Activated CD8-positive, alpha-beta memory T cell treated with anti-CD3 and anti-CD28 coated beads for 24 hours (primary cell): ENCODE data around the gene ABCA8.

Source experiments
- DNase-seq: peaks from one replicate; pipeline ENCODE4 v3.0.0-alpha.2; 2020

Gene ABCA8

GRCh38 chr17:68943123-68943811 lies 11.9 kb downstream of the ABCA8 start:
- DNase-seq = no peak

DNA sequence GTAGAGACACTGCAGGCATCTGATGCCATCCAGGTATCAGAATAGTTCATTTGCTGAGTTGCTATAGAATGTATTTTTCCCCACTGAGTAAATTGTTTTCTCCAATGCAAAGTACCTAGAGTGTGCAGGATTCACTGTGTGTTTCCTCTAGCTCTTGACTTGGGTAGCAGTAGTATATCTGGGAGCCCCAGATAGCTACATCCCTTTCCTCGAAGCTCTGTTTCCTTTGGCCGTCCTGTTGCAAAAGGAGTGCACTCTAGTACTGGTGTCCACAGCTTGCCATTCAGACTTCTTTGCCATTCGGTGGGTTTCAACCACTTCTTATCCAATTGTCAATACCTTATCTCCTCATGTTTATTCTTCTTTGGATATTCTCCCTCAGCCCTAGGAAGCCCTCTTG lies 12.8 kb downstream of the ABCA8 start:
- no peak for DNase-seq

DNA sequence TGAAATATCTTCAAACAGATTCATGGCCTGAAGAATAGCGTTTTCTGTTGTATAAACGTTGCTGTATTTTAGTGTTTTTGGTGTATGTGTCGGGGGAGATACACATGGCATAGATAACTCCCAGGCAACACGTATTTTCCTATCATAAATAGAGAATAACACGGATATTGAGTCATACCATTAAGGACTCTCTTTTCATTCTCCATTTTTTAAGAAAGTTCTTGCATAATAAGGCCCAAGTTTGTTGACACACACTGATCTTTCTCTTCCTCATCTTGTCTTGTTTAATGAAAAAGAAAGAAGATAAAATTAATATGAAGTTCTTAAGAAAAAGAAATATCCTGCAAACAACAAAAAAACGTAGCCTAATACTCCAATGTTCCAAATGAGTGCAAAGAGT lies 13.4 kb downstream of the ABCA8 start:
- no peak for DNase-seq

GRCh38 chr17:68939195-68939594 lies 16.0 kb downstream of the ABCA8 start:
- DNase-seq = no peak

DNA sequence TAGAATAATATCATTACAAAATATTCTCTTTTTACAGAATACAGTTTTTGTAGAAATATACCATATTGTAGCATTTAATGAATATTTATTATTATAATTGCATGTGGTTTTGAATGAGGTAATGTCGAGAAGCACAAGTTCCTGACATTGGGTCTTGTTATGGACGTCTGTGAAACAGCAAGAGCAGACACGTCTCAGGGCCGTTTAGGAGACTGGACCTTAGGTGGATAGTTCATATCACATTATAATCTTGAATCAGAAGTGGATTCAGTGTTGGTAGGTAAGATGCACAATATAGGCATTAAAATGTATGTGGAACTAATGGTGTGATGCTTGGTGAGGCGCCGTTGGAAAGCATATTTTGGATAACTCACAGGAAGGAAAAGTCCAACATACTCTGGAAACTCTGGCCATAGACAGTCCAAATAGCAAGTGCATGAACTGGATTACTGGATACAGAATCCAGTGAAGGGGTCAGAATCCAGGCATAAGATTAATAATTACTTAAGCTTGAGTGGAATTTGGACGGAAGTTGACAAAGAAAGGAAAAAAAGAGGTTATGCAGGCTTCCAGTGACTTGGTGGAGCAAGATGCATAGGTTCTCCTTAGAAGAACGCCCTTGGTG lies 17.2 kb downstream of the ABCA8 start:
- no peak for DNase-seq

DNA sequence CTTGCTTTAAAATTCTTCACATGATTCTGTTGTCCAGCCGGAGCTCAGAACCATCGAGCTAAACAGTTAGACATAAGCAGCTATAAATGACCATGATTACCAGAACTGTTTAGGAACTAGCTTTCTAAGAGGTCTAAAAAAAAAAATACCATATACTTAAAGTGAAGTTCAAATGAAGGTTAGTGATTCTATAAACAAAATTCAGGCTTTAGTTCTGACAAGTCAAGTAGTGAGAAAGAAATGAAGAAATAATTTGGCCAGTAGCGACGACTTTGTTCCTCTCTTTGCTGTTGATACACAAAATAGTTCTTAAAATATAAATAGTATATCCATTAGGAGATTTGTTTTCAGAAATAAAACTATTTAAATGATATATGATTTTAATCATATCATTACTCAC lies 27.7 kb downstream of the ABCA8 start:
- no peak for DNase-seq

GRCh38 chr17:68924793-68925720 lies 30.1 kb downstream of the ABCA8 start:
- no peak for DNase-seq

DNA sequence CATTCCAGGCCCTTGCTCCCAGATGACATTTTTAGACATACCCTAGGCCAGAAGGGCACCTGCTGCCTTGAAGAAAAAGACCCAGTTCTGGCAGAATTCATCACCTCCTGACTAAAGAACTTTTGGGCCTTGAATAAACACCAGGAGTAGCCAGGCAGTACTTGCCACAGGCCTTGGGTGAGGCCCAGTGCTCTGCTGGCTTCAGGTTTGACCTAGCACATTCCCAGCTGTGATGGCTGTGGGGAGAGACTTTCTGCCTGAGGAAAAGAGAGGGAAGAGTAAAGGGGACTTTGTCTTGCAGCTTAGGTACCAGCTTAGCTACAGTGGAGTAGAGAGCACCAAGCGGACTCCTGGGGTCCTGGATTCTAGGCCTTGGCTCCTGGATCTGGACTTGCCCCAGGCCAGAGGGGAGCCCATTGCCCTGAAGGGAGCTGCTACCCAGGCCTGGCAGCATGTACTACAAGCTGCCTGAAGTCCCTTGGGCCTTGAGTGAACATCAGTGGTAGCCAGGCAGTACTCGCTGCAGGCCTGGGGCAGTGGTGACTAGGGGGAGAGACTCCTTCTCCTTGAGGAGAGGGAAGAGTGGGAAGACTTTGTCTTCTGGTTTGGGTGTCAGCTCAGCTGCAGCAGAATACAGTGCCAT lies 44.3 kb downstream of the ABCA8 start:
- DNase-seq = no peak

GRCh38 chr17:68910251-68910705 lies 44.9 kb downstream of the ABCA8 start:
- DNase-seq = no peak

DNA sequence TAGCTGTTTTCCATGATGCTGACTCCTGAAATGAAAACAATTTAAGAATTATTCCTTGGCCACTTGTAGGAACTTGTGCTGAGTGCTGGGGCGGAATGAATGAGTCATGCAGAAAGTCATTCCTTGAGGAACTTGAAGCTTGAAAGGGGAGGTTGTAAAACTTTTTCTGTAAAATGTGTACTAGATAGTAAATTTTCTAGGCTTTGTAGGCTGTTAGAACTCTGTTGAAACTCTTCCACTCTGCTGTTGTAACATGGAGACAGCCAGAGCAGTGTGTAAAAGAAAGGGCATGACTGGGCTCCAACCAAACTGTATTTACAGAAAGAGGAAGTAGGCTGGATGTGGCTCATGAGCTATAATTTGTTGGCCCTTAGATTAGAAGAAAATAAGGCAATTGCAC lies 46.1 kb downstream of the ABCA8 start:
- no peak for DNase-seq

GRCh38 chr17:68908045-68908444 lies 47.1 kb downstream of the ABCA8 start:
- DNase-seq = no peak

GRCh38 chr17:68906638-68907037 lies 48.6 kb downstream of the ABCA8 start:
- no peak for DNase-seq

DNA sequence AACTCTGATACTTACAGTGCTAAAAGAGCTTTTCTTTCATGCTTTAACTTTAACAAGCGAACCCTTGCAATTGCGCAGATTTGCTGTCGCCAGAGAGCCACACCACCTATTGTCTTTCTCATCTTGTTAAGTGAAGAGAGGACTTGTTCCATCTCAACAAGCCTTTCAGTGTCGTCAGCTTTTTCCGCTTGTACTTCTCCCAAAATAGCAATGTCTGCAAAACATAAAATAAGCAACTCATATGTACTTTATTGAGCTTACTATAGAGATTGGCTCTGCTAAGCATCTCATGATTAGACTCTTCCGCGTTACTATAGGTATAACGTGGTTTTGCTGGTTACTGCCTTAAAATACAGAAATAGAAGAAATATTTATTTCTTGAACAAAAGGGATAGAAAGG lies 51.9 kb downstream of the ABCA8 start:
- DNase-seq = no peak

DNA sequence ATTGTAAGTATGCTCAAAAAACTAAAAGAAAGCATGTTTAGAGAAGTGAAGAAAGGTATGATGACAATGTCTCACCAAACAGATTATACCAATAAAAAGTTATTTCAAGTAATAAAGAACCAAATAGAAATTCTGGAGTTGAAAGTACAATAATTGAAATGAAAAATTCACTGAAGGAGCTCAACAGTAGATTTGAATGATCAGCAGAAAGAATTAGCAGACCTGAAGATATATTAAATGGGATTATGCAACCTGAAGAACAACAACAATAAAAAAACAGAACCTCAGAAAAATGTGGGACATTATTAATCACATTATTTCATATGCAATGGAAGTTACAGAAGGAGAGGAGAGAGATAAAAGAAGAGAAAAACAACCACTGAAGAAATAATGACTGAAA lies 57.6 kb downstream of the ABCA8 start:
- no peak for DNase-seq

DNA sequence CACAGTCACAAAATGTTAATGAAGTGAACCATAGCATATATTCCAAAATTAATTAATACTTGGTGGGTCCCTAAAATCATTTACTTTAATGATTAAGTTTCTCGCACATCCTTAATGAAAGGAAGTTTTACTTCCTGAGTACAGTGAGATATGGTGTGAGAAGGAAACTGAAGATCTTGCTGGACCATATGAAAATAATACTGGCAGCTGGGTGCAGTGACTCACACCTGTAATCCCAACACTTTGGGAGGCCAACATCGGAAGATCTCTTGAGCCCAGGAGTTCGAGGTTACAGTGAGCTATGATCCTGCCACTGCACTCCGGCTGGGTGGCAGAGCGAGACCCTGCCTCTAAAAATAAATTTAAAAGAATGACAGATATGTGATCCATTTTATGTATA lies 62.5 kb downstream of the ABCA8 start:
- no peak for DNase-seq

- DNase-seq = no peak
Observed at GRCh38 chr17:68892193-68892592, 63.0 kb downstream of the ABCA8 start.

DNA sequence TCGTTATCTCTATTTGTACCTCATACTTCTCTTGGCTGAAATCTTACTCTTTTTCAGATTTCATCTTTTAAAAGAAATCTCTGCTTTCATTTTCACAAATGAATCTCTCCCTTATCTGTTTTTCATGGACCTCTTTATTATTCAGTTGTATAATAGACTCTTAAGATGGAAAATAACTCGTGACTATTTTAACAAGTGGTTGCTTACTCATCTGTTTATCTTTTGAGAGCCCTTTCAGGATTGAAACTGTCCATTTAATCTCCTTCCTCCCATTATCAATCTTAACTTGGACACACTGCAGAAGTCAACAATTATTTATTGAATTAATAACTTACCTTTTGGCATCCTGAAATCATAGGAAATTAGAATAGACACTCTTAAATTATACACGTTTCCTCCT lies 68.8 kb downstream of the ABCA8 start:
- DNase-seq = no peak

DNA sequence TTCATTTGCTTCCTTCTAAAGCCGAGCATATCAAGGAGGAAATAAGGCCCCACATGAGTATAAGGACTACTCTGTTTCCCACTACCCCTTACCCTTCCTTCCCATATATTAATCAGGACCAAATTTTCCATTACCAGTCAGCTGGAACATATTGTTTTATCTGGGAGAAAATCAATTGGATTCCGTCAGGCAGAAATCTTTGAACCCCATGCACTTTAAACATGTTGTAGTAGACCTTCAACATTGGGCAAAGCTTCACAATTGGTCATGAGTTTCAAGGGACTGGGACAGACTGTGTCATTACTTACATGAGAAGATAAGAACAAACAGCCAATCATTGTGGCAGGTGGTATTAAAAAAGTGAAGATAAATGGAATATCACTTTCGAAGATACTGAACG lies 70.3 kb downstream of the ABCA8 start:
- DNase-seq = no peak

DNA sequence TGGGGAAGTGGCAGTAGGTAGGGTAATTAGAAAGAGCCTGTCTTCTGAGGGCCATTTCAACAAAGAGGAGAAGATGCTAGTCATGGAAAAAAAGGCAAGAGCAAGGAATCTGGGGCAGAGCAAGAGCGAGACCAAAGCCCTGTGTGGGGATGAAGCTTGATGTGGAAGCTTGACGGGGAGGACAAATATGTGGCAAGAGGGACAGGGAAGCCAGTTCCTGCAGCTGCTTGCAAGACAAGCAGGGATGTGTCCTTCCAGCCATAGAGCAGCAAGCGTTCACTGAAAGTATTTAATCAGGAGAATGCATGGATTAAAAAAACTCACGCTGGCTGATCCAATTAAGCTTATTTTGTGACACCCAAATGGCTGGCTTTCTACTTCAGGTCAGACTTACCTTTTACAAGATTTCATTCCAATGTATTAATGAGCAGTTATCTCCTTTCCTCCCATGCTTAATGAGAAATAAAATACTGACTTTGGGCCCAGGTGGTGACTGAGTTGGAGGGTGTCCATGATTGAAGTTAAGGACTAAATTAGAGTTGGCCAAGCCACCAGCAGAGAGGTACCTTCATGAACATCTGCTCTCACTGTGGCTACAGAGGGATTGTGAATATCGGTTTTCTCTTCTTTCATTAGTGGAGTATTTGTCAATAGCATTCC lies 76.8 kb downstream of the ABCA8 start:
- DNase-seq = no peak

DNA sequence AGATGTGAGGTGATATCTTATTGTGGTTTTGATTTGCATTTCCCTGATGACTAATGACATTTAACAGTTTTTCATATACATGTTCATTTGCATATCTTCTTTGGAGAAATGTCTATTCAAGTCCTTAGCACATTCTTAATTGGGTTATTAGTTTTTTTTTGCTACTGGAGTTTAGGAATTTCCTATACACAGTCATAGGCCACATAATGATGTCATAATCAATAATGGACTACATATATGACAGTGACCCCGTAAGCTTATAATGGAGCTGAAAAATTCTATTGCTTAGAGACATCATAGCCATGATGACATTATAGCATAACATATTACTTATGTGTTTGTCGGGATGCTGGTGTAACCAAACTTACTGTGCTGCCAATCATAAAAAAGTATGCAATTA lies 83.7 kb downstream of the ABCA8 start:
- DNase-seq = no peak

GRCh38 chr17:68870976-68871375 lies 84.2 kb downstream of the ABCA8 start:
- DNase-seq = no peak

DNA sequence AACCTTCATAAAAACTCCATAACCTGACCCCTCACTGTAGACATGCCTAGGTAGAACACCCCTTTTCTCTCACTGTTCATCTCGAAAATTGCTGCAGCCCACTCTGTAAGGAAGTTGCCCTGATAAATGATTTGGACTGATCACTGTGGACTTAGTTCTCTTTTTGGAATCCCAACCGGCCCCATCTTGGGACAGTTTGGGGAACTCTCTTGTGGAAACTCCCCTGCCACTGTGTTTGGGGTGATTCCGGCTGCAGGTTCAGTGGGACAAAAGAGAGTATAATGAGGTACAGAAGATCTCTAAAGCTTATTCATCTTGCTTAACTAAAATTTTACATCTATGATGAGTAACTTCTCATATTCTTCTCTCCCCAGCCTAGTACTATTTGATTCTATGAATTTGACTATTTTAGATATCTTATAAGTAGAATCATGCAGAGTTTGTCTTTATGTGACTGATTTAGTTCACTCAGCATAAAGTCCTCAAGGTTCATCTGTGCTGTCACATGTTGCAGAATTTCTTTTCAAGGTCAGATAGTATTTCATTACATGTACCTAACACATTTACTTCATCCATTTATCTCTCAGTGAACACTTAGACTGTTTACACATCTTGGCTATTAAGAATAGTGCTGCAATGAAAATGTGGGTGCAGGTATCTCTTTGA lies 84.9 kb downstream of the ABCA8 start:
- no peak for DNase-seq
